GM12872 (cell line): Measurements from ENCODE around the gene CDC37L1.

ENCODE experiments used
- TF ChIP-seq, protein P1 (sequence below): IDR thresholded peaks from 3 replicates; pipeline ENCODE4 v1.5.1; 2011; ENCODE audit warnings: low read depth, mild to moderate bottlenecking, low read length, moderate library complexity; ENCODE audit not compliant: insufficient read depth

The CDC37L1 gene

DNA sequence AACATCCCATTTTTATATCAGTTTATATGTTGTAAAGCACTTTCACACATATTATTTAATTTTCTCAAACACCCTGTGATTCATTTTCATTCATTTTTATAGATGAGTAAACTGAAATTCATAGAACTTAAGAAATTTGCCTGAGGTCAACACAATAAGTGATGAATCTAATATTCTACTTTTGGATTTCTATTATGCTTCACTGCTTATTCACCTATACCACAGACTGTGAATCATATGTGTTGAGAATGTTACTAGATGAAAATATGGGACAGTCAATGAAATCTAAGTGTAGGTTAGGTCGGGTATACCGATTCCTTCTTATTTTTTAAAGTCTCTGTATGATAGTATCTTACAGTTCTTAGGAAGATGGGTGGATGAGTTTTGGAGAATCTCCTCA, 24.8 kb downstream of the CDC37L1 start:
- TF ChIP-seq, protein P1, sequence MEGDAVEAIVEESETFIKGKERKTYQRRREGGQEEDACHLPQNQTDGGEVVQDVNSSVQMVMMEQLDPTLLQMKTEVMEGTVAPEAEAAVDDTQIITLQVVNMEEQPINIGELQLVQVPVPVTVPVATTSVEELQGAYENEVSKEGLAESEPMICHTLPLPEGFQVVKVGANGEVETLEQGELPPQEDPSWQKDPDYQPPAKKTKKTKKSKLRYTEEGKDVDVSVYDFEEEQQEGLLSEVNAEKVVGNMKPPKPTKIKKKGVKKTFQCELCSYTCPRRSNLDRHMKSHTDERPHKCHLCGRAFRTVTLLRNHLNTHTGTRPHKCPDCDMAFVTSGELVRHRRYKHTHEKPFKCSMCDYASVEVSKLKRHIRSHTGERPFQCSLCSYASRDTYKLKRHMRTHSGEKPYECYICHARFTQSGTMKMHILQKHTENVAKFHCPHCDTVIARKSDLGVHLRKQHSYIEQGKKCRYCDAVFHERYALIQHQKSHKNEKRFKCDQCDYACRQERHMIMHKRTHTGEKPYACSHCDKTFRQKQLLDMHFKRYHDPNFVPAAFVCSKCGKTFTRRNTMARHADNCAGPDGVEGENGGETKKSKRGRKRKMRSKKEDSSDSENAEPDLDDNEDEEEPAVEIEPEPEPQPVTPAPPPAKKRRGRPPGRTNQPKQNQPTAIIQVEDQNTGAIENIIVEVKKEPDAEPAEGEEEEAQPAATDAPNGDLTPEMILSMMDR = no peak

DNA sequence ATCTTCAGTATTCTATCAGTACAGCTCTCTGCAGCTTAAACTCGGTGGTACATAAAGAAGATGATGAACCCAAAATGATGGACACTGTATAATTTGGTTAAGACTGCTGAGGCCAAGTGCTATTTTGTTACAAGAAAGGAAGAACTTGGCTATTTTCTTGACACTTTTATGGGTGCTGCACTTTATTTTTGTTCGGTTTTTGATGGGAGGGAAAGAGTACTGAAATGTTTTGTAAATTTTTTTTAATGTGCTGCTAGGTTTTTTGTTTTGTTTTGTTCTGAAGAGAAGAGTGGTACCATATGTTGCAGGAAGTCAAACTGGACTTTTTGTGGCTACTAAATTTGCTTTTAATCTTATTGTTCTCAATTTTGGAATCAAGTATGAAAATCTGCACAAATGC, 26.7 kb downstream of the CDC37L1 start:
- TF ChIP-seq, protein P1 = no peak

DNA sequence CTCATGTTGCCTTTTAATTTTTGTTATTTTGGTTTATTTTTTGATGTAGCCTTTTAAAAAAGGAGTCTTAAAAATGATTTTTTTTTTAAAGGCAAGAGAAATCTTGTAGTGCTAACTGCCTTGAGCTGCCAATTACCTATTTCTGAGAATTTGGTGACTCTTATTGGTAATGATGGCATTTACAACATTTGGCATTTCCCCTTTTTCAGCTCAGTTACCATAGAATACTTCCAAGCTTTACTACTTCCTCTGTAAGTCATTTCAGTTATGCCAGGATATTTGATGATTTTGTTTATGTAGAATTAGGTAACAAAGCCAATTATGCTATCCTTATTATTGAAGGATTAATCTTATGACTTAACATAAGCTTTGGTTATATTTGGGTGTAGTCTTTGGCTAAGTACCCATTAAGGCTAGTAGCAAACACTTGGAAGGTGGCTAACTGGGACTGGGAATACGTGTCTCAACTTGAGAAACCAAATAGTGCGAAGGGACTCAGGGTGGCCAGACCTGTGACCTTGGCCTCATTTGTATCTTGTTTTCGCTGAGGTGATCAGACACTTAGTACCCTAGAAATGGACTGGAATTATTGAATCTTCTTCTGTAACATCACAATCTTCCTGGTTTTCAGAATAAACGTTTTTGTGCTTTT, 27.7 kb downstream of the CDC37L1 start:
- TF ChIP-seq, protein P1 = no peak

DNA sequence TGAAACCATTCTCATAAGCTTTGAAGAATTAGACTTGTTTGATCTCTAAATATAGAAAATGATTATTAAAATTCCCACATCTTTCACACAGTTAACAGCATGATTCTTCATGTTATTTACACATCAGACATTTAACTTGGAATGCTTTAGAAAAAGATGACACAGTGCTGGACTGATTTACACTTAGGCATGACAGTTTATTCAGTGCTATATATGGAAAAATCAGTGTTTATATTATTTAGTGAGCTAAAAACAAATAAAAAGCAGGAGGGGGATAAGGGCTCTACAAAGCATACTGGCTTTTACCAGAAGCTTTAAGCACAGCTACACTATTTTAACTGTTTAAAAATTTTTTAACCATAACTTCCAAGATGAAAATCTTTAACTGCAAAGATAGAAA, 30.0 kb downstream of the CDC37L1 start:
- TF ChIP-seq, protein P1 = no peak

DNA sequence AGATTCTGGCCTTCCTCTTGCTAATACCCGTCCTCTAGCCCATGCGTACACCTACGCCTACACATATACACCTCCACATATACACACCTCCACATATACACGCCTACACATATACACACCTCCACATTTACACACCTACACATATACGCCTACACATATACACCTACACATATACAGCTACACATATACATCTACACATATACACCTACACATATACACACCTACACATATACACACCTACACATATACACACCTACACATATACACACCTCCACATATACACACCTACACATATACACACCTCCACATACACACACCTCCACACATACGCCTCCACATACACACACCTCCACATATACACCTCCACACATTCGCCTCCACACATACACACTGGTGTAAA, 34.5 kb downstream of the CDC37L1 start:
- TF ChIP-seq, protein P1 = no peak

DNA sequence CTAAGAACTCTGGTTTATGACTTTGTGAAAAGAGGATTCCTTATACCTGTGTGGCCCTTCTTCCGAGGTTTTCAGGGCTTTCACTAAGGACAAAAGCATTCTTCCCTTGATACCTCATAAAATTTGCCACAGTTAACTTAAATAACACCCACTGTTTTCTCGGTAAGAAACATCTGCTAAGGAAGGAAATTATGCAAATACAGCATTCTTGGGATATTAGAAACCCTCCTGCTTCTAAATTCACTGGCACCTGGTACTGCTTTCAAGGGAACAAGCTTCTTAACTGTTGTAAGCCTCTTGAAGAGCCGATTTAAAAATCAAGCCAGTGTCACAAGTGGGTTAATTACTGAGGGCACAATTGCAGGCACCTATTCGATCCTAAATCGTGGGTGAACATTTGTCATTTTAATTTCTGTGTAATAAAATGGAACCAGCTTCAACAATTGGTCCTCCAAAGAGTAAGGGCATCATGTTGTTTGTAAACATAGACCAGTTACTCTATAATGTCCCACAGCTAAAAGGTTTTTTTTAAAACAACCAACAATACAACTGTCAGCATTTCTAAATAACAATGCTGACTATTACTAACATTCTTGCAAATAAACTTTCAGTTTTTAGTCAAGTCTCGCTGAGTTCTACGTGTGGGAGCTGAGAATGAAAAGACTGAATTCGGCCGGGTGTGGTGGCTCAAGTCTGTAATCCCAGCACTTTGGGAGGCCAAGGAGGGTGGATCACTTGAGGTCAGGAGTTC, 35.1 kb downstream of the CDC37L1 start:
- TF ChIP-seq, protein P1 = no peak

DNA sequence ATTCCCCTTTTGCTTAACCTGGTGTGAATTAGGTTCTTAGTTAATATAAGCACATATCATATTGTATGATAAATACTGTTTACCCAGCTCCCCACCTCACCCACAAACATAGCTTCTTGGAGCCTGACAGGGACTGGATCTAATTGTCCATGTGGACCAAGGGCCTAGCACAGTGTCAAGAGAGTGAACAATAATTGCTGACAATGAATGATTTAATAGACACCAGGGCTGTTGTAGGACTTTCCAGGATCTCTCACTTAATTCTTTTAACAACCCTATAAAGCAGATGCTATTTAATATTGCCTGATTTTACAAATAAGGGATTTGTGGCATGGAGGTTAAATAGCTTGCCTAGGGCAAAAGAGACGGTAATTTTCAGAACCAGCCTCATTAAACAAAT, 36.8 kb downstream of the CDC37L1 start:
- TF ChIP-seq, protein P1 = no peak
